Measurements from ENCODE around the gene MYO5C.
A peak's percentile ranks its signal among the peaks of the same experiment; 100 is the strongest.
"Not testable (repeated sequence)": the region's sequence is repeated elsewhere in the genome, so short reads cannot be mapped to it uniquely, and the experiment has no call there.

MYO5C gene

DNA sequence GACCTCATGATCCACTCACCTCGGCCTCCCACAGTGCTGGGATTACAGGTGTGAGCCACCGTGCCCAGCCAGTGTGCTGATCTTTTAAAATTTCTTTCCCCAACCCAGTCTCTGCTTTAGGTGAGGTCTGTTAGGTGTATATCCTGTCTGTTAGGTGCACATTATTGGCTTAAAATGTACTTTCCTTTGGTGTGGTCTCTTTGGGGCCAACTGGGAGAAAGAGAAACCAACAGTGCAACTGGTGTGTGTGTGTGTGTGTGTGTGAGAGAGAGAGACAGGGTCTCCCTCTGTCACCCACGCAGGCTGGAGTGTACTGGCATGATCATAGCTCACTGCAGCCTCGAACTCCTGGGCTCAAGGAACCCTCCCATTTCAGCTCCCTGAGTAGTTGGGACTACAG lies 54.1 kb downstream of the MYO5C start:
- DNase-seq (ENCODE audit: low read depth), result no peak

DNA sequence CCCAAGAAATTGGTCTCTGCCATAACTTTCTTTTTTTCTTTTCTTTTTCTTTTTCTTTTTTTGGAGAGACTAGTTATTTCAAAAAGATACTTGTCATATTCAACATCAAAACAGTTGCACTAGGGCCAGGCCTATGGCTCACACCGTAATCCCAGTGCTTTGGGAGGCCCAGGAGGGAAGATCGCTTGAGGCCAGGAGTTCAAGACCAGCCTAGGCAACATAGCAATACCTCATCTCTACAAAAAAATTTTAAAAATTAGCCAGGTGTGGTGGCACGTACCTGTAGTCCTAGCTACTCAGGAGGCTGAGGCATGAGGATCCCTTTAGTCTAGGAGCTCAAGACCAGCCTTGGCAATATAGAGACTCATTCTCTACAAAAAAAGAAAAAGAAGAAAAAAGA lies 55.4 kb downstream of the MYO5C start:
- no peak for DNase-seq (ENCODE audit: low read depth)

DNA sequence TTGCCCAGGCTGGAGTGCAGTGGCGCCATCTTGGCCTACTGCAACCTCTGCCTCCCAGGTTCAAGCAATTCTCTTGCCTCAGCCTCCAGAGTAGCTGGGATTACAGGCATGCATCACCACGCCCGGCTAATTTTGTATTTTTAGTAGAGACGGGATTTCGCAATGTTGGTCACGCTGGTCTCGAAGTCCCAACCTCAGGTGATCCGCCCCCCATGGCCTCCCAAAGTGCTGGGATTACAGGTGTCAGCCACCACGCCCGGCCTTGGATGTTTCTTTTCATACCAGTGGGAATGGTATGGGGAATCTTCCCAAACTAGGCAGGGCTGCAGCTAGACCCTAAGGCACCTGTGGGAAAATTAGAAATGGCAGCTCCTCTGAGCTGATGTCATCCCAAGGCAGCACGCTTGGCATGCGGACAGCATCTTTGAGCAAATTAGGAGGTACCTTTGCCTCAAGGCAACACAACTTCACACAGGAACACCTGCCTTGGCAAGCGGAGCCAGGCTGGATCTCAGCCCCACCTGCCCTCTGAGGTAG lies 56.5 kb downstream of the MYO5C start:
- DNase-seq (ENCODE audit: low read depth), result not testable (repeated sequence)

DNA sequence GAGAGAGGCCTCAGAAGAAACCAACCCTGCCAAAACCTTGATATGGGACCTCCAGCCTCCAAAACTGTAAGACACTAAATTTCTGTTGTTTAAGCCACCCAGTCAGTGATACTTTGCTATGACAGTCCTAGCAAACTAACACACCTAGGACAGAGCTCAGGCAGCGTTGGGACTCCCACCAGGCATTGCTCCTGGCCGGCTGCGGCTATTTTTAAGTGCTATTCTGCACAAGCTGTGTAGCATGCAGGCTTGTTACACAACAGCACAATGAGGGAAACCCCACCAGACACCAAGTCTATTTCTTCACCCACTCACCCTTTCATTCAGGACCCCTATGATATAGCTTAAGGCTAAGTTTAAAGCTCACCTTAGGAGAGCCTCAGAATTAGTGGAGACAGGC lies 57.5 kb downstream of the MYO5C start:
- DNase-seq (ENCODE audit: low read depth), result no peak

DNA sequence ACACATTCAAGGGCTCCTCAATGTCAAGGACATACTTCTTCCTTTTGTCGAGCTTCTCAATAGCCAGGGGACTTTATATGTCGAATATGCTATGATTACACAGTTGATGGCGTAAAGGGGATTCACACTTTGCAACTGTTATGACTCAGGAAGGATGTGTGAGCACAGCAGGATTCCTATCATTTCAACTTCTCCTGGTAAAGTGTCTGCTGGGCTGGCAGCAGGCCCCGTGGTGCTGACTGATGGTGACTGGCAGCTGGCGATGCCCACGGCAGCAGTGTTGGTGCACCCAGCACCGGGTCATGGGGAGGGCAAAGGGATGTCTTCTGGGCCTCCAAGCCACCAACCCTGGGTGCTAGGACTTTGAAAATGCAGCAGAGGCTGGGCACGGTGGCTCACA lies 59.6 kb downstream of the MYO5C start:
- no peak for DNase-seq (ENCODE audit: low read depth)

DNA sequence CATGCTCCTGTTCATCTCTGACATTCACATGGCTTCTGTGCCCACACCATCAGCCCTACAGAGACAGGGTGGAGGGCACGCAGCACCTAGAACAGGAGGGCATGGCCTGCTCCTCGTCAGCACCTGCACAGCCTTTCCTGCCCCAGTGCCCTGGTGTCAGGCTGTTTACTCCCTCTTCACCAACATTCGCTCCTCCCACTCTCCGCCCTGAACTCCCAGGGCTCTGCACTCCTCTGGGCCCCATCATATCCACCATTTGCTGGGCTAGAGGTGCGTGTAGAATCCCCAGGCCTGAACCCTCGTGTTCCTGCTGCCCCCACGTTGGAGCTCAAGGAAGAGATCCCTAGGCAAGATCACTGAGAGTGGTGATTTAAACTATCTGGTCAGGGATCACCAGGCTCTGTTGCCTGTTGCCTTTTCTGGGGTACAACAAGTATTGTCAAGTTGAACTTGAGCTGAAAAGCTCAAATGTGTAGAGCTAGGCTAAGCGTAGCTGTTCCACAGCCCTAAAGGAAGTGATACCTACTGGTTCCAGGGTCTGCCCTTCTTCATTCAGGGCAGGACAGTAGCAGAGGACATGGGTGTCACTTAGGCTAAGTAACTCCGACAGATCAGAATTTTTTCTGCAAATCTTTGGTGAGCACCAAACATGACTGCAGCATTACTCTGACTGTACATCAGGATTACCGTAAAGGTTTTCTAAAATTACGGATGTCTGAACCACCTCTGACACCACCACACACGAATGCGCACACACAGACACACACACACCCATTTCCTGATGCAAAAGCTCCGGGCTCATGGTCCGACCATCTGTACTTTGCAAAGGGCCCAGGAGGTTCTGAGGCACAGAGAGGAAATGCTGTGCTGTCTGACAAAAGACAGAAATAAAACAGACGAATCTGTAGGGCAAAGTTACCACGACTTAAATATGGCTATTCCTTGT lies 60.7 kb downstream of the MYO5C start:
- no peak for DNase-seq (ENCODE audit: low read depth)

DNA sequence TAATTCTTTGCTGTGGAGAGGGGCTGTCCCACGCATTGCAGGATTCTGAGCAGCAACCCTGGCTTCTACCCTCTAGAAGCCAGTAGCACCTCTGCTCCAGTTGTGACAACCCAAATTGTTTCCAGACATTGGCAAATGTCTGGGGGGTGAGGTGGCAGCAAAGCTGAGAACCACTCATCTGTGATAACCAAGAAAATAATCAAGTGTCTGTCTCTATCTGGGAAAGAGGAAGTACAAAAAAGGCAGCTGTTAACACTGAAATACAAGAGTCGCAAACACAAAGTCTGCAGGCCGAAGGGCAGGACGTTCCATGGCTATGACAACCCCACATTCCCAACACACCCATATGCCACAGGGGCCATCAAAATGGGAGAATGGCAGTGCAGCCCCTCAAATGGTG lies 62.2 kb downstream of the MYO5C start:
- no peak for DNase-seq (ENCODE audit: low read depth)

DNA sequence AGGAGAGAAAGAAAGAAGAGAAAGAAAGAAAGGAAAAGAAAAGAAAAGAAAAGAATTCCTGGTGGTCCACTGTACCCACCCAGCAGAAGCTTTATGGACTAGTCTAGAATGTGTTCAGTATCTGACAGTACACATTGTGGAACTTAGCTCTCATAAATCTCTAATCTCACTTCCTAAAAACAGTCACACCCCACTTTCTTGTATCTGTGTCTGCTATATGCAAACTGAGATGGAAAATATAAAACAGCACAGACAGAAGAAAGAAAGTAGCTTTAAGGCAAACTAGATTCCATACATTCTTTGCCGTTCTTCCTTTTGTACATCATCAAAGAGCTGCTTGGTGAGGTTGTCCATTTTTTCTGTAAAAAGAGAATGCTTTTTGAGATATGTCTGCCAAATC lies 63.3 kb downstream of the MYO5C start:
- no peak for DNase-seq (ENCODE audit: low read depth)

DNA sequence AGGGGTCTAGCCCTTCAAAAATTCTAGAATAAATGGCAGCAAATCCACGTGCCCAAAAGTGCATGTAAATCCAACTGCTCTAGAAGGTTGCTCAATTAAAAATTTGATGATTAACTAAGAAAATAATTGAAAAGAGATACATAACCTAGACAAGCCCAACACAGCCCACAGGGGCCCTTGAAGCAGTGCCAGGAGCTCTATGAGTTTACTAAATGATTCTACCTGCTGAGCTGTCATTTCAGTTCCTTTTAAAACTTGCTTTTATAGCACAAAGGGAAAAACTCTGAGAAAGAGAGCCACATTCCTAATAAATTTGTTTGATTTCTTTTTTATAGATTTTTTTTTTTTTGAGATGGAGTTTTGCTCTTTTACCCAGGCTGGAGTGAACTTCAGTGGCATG lies 65.5 kb downstream of the MYO5C start:
- no peak for DNase-seq (ENCODE audit: low read depth)

DNA sequence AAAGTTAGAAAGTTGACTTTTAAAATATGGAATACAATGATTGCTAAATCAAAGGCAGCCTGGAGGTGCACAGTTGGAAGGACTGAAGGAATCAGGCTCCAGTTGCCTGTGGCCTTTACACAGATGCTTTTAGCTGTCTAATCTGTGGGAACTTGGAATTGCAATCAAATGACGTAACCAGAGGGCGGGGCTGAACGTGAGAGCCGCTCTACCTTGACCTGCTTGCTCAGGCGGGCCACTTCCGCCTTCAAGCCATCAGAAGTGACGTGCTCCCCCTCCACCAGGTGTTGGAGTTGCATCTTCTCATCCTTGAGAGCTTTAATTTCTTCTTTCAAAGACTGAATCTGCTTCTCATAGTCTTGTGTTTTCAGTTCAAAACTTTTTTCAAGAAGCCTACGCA lies 66.7 kb downstream of the MYO5C start:
- DNase-seq (ENCODE audit: low read depth), result no peak

DNA sequence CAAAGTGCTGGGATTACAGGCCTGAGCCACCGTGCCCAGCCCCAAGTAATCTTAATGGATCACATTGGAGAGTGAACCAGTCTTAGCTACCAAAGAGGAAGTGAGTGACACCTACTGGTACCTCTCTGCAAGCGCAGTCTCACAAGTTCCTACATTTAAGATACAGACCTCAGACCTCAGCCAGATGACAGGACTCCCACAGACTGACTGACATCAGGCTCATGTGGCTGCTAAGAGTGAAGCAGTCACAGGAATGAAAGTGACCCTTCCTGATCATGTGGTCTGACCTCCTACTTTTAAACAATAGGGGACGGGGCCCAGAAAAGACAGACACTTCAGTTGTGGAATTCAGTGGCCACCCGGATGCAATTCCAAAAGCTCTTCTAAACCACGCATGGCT lies 68.1 kb downstream of the MYO5C start:
- peak; percentile 39 for DNase-seq (ENCODE audit: low read depth)

DNA sequence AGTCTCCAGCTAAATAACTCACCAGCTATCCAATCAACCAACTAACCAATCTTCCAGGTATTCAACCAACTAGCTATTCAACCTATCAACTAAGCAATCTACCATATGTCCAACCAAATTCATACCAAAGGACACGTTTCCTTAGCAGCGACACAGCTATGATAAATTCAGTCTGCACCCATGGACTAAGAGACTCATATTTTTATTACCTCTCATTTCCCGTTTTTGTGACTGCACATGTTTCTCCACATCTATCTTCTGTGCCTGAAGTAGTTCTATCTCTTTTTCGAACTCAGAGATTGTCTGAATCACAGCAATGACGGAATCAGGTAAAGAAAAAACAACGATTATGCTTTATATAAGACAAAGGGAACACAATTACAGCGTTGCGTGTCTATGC lies 70.4 kb downstream of the MYO5C start:
- no peak for DNase-seq (ENCODE audit: low read depth)

DNA sequence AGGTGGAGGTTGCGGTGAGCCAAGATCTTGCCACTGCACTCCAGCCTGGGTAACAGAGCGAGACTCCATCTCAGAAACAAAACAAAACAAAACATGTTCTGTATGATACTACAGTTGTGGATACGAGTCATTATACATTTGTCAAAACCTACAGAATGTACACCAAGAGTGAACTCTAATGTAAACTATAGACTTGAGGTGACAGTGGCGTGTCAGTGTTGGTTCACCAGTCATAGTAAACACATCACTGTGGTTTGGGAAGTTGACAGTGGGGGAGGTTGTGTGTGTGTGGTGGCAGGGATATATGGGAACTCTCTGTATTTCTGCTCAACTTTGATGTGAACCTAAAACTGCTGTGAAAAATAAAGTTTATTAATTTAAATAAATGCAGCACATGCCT lies 71.4 kb downstream of the MYO5C start:
- no peak for DNase-seq (ENCODE audit: low read depth)

DNA sequence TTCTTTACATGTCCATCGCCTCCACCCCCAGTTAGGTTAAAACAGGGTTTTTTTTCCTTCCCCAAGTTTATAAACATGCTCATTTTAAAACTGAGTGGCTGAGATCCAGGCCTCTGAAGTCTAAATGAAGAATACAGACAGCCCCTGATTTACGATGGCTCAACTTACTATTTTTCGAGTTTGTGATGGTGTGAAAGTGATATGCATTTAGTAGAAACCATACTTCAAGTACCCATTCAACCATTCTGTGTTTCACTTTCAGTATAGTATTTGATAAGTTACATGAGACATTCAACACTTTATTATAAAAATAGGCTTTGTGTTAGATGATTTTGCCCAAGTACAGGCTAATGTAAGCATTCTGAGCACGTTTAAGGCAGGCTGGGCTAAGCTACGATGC lies 73.9 kb downstream of the MYO5C start:
- no peak for DNase-seq (ENCODE audit: low read depth)

DNA sequence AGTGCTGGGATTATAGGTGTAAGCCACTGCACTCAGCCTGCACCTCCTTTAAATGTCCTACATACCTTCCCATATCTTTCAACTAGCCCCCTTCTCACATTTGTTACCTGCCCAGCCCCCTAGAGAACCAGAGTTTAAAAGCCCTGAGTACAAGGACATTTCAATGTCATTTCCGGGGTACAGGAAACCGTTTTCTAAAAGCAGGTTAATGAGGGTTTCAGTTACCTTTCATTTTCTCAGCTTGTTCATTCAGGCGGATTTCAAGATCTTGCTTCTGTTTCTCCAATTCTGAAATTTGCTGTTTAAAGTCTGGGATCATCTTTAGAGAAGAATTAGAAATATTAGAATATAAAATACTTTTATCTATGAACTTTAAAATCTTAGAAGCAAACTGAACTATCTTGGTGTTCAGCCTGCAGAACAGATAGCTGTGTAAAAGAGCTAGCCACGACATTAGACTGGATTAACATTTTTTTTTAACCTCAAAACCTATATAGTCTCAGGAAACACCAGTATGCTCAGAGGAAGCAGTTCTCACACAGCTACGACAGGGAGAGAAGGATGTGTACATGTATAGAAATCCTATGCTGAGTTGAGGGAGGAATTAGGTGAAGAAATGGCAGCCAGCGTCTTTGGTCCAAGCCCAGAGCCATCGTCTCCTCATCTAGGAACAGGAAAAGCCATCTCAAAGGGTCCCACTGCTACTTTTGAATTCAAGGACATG lies 74.5 kb downstream of the MYO5C start:
- no peak for DNase-seq (ENCODE audit: low read depth)

DNA sequence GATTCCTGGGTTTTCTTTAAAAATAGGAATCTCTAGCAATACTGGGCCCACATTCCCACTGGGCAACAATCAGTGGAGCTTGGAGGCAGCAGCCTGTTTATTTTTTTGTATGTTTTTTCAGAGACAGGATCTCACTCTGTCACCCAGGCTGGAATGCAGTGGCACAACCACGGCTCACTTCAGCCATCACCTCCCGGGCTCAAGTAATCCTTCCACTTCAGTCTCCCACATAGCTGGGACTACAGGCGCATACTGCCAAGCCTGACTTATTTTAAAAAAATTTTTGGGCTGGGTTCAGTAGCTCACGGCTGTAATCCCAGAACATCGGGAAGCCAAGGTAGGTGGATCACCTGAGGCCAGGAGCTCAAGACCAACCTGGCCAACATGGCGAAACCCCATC lies 75.4 kb downstream of the MYO5C start:
- DNase-seq (ENCODE audit: low read depth), result no peak

DNA sequence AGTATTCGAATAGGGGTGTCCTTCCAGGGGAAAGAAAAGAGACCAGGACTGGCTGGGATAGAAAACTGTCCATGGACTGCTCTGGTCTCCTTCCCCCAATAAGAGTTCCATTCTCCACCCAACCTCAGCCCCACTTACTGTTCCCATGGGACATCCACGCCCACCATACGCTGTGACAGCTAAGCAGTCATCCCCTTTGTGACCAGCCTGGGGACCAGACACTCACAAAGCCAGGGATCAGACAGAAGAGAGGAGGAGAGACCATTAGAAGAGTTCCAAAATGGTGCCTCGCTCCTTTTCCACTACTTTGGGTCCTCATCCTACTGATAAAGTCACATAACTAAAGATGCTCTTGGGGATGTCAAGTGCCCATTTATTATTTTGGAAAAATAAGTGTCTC lies 76.8 kb downstream of the MYO5C start:
- no peak for DNase-seq (ENCODE audit: low read depth)

DNA sequence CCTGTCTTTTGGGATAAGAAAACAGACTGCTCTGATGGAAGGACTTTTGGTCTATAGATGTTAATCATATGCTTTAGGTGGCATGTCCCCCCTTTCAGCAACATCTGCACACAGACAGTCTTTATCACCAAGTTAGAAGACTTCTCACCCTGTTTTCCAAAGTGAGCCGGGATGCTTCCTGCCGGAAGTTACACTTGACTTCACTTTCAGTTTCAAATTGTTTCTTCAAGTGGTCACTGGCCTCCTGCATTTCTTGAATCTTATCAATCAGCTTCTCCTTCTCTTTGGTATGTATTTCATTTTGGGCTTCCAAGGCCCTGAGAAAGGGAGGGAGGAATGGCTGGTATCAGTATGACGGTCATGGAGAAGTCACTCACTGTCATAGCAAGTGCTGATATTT lies 77.2 kb downstream of the MYO5C start:
- DNase-seq (ENCODE audit: low read depth), result no peak

DNA sequence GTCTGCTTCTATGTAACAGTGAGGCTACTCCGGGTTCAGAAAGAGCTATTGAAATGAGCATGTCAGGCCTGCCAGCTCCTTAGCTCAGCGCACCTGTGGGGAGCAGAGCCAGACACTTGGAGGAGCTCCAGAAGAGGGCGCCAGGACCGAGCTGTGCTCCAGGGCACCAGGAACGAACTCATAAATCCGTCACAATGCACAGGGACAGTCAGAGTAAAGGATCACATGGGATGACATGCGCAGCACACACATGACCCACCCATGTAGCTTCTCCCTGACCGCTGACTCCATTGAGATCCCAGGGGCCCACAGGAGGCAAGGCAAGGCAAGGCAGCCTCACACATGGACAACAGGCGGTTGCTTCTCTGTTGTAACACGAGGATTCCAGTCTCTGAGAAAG lies 78.4 kb downstream of the MYO5C start:
- DNase-seq (ENCODE audit: low read depth), result no peak

DNA sequence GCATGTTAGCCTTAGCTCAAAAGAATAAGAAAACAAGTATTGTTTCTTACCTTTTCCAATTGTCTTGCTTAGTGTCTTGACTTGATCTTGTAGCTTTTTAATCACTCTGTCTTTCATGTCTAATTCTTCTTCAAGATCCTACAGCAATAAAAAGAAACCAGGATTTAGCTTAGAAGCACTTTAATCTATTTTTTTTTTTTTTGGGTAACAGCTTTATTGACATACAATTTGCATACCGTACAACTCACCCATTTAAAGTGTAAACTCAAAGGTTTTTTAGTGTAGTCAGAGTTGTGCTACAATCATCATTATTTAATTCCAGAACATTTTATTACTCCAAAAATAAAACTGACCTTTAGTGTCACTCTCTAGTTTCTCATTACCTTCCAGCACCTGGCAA lies 81.1 kb downstream of the MYO5C start:
- no peak for DNase-seq (ENCODE audit: low read depth)

DNA sequence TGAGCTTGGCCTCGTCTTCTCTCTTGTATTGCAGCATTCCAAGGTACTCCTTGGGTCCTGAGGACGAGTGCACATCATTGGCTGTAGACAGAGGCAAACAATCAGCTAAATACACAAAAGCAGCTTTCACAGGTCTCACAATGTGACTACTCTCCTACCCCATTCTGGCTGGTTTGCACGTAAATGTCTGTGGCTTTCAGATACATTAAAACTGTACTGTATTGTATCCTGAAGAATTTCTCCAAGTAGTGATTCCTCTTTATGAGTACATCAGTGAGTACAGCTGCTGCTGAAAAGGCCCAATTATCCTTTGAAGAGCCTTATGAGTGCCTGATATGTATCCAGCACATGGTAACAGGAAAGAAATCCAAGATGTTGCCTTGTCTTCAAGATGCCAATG lies 82.4 kb downstream of the MYO5C start:
- no peak for DNase-seq (ENCODE audit: low read depth)

DNA sequence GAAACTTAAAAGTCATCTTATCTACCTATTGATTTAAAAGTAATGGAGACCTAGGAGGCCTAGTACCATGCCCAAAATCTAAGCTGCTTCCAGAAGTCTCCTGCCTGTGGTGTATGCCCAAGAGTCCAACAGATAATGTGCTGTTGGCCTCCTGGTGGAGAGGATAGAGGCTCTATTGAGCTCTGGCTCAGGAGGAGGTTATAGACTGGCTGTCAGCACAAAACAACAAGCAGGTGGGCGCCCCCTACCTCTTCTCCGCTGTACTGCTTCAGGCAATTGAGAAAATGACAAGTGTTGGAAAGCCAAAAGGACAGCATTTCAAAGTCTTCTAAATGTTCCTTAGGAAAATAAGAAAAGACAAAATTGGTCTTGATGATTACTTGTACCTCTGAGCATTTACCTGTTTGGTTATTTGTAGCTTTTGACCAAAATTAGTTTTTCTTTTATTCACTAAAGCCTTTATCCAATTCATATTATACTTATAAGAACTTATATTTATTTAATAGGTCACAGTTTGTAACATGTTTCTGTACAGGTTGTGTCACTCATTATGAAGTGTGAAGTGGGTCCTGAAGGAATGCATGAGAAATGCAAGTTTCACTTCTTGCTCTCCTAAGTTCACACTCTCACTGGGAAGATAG lies 87.2 kb downstream of the MYO5C start:
- peak; percentile 61 for DNase-seq (ENCODE audit: low read depth)

DNA sequence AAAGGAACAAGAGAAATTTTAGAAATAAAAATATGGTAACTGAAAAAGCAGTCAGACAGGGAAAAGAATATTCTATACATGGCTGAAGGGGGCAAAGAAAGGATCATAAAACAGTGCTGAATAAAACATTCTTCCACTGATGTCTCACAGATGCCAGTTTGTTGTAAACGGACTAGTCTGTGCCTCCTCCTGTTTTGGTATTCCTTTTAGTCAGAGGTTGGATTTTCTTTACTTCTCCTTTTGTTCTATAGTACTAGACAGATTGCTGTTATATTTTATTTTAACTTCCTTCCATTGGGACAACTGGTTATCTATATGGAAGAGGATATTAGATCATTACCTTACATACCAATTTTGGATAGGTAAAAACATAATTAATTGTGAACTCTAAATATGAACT lies 88.4 kb downstream of the MYO5C start:
- DNase-seq (ENCODE audit: low read depth), result no peak
